HG03280 (cell line): ENCODE data around the gene CERS3.

ENCODE experiments used
- ATAC-seq: cut with Tn5 transposase; IDR thresholded peaks from one replicate; pipeline ENCODE4 v1.9.1; 2021; ENCODE audit warnings: mild to moderate bottlenecking, moderate library complexity; ENCODE audit not compliant: unreplicated experiment

CERS3 gene

GRCh38 chr15:100531204-100531603 is 2.5 kb upstream of the CERS3 start:
- no peak for ATAC-seq

DNA sequence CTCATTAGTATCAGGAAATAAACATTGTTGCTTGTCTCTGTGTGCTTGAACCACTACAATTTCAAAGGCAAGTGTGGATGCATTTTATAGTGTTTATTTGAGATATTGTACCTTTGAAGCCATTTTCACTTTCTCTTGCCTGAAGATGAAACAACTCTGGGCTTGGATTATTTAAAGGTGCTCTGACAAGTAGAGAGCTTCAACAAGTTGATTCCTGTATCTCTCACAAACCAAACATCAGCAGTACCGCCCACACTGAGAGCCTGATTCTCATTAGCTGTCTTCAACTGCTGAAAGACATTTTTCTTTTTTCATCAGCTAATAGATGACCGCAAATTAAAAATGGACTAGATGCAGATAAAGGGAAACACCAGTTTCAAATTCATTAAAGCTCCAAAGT is 806 bp upstream of the CERS3 start:
- no peak for ATAC-seq

GRCh38 chr15:100526027-100526481 is 2.7 kb downstream of the CERS3 start:
- ATAC-seq, result no peak

GRCh38 chr15:100525436-100525835 is 3.3 kb downstream of the CERS3 start:
- no peak for ATAC-seq

DNA sequence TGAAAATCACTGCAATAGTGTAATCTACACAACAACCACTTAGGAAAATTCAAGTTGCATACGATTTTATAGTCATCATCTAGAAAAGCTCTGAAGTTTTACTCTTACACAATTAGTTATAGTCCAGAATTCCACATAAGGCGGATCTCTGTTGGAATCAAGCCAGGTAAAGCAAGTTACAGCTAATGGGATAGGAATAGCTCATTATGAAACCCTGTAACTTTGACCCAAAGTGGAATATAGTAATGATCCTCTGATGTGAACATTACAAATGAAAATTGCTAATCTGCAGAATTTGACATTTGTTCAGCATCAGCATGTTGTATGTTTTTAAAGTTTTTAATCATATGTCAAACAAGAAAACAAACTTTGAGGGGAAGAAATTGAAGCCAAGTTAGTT is 4.4 kb downstream of the CERS3 start:
- ATAC-seq, result no peak

DNA sequence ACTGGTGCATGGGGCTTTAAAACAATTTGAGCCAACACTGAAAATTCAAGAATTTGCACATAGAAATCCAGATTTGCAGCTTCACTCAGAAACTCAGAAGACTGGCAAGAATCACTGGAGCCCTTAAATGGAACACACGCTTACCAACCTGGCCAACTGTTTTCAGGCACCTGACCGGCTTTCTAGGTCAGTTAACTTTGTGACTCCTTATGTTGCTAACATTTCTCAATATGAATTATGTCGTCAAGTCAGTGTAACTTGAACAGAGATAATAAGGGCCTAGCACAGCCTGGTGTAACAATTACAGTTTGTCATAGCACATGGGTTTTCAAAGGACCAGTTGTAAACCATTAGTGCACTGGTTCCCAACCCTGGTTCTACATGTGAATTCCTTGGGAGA is 6.8 kb downstream of the CERS3 start:
- ATAC-seq, result no peak

DNA sequence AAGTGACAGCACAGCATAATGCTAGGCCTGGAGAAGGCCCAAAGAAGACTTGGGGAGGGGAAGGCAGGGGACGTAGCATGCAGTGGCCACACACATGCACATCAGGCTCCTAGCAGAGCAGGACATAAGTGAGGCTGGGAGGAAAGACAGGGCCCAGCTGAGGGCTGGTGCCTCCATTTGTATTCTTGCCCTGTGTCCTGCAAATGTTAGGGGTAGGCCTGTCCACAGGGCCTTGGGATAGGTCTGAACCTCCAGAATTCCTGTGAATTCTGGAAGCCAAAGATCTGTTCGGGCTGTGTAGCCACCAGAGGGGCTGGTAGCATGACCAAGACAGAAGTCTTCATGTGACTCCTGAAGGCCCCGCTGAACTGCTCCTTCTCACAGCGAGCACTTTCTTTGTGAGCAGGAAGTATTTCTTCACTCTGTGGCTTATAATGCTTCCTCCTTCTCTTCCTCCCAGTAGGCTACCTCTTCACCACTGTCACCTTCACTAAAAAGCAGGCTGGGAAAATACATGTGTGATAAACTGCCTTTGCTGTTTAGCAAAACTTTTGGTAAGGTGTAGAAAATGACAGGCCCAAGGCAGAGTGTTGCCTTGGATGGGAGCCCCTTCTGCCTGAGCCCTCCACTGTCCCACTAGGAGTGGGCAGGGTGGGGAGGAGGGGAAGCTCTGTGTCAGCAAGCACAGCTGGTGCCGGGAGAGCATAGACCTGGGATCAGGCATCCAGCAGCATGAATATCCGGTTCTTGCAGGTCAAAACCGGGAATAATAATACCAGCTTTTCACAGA is 8.4 kb downstream of the CERS3 start:
- no peak for ATAC-seq

DNA sequence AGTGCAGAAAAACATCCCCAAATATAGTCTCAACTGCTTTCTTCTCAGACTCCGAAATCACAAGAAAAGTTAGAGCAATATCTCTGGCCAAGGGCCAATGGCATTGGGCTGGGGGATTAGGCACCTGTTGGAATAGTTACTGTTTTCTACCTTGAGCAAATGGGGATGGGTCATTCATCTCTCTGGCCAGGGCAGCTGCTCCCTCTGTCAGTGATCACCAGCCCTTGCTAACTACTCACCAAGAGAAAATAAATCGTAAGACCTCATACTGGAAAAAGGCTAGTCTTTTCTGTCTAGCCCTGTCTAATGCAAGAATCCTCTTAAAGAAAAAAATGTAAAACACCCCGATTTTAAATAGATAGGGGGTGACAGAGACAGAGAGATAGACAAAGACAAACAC is 10.9 kb downstream of the CERS3 start:
- ATAC-seq, result no peak

- ATAC-seq, result no peak
Observed at GRCh38 chr15:100516643-100517512, 11.9 kb downstream of the CERS3 start.

- ATAC-seq, result no peak
Observed at GRCh38 chr15:100515758-100516157, 13.0 kb downstream of the CERS3 start.

DNA sequence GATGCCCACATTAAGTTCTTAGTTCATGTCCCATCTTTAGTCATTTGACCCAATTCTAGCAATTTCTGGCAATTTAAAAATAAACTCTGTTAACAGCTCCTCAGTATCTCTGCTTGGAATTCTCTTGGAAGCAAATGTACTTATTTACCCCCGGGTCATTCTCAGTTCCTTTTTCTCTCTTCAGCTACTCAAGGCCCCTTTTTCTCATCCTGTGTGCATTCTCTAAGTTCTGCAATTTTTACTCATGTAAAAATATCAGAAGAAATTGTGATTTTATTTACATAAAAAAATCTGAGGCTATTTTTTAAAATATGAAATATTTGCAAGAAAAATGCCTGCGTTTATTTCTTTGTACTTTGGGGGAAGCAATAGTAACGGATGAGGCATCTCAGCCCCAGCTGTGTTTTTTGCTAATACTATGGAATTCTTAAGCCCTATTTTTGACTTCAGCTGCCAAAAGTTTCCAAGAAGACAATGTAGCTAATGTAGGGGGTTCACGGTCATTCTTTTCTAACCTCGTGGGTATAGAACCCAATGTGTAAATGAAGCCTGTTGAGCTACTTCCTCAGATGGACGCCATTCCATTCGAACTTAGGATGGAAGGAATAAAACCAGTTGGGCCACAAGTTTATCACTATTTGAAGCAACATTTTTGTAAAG is 20.0 kb downstream of the CERS3 start:
- ATAC-seq, result no peak

- ATAC-seq, result no peak
Observed at GRCh38 chr15:100502651-100503050, 26.1 kb downstream of the CERS3 start.

DNA sequence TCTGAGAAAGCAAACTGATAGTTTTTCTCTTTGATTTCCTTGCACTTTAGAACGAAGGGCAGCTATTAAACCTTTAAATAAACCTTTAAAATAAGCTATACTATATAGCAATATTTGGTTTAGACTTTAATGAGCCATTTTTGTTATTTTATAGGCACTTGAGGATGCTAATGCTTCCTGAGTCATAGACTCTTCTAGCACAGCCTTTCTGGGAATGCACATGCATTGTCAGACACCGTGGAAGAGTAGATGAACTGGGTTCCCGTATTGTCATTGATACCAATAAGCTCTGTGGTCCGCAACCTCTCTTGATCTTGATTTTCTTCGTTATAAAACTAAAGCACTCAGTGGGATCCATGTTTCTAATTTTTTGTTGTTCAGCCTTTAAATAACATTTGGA is 27.6 kb downstream of the CERS3 start:
- ATAC-seq, result no peak

GRCh38 chr15:100500226-100500990 is 28.3 kb downstream of the CERS3 start:
- ATAC-seq, result no peak

- no peak for ATAC-seq
Observed at GRCh38 chr15:100495861-100496260, 32.9 kb downstream of the CERS3 start.

DNA sequence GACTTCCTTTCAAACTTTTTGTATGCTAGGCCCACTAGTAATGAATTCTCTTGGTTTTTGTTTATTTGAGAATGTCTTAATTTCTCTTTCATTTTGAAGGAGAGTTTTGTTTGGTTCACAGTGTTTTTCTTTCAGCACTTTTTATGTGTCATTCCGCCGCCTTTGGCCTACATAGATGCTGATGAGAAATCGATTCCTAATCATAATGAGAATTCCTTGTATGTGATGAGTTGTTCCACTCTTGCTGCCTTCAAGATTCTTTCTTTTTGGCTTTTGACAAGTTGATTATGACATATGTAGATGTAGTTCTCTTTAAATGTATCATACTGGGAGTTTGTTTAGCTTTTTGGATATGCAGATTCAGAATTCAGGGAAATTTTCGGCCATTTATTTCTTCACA is 35.5 kb downstream of the CERS3 start:
- ATAC-seq, result no peak

DNA sequence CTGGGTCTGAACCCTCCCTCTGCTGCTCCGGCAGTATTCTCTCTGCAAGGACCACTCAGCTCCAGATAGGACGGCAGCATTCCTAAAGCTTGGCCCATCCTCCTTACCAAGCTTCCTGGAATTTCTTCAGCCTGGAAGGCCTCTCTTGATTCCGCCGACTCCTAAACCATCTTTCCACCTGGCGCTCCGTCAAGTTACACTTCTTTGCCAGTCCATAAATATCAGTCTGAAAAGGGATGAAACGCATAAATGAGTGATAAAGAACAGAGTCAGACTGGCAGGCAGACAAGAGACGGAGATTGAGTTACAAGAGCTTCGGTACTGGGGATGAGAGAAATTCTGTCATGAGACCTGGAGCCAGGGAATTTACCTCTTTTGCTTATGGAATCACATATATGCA is 44.3 kb downstream of the CERS3 start:
- no peak for ATAC-seq

GRCh38 chr15:100483370-100483769 is 45.4 kb downstream of the CERS3 start:
- ATAC-seq, result no peak

DNA sequence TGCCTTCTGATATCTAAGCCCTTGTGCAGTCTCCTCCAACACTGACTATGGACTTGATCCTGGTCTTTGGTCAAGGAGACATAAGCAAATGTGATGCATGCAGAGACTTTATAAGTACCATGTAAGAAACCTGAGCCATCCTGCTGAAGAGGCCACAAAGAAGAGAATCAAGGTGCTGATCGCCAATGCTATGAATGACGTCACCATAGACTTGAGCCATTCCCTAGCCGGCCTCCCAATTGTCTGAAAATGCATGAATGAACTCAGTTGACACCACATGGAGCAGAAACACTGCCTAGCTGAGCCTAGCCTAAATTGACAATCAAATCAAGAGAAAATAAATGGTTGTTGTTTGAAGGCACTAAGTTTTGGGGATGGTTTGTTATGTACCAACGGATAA is 51.9 kb downstream of the CERS3 start:
- ATAC-seq, result no peak

- no peak for ATAC-seq
Observed at GRCh38 chr15:100472736-100473135, 56.0 kb downstream of the CERS3 start.

- ATAC-seq, result no peak
Observed at GRCh38 chr15:100471933-100472332, 56.8 kb downstream of the CERS3 start.
